Activated CD4-positive, alpha-beta T cell treated with anti-CD3 and anti-CD28 coated beads, Interleukin-2, amount 10 ng/mL, durations not matched to agents 24 days and 14 days (primary cell): ENCODE data around the gene TTBK1. TPM values are rescaled to one million over a fixed set of nuclear protein-coding genes. Genes with fewer than 3 reads are reported as not detected.
A peak's percentile ranks its signal among the peaks of the same experiment; 100 is the strongest.

Experiments used
- DNase-seq: peaks from one replicate; pipeline ENCODE4 v3.0.0; 2022
- H3K27ac Mint-ChIP-seq: one replicate; pipeline ENCODE4 v1.8.0; 2022; ENCODE audit warnings: mild to moderate bottlenecking, mixed read lengths
- H3K27me3 Mint-ChIP-seq: one replicate; pipeline ENCODE4 v1.8.0; 2022; ENCODE audit warnings: mixed read lengths
- H3K36me3 Mint-ChIP-seq: one replicate; pipeline ENCODE4 v1.8.0; 2022; ENCODE audit warnings: low read depth, mild to moderate bottlenecking, mixed read lengths
- H3K4me1 Mint-ChIP-seq: one replicate; pipeline ENCODE4 v1.8.0; 2021; ENCODE audit warnings: mixed read lengths
- H3K4me3 Mint-ChIP-seq: one replicate; pipeline ENCODE4 v1.8.0; 2022; ENCODE audit warnings: mild to moderate bottlenecking, moderate library complexity, mixed read lengths
- H3K9me3 Mint-ChIP-seq: one replicate; pipeline ENCODE4 v1.8.0; 2021; ENCODE audit warnings: mixed read lengths
- intact Hi-C: fragments of 100-400 bp; cut with micrococcal nuclease; formaldehyde crosslinking; loops from one replicate; pipeline ENCODE4 v1.15.1; 2023
- total RNA-seq: library from RNA; stranded (reverse); gene quantifications from 2 replicates; pipeline ENCODE4 v1.2.3, GENCODE V29; 2022

TTBK1 gene
- total RNA-seq, 1 donor from 2014 or later = 0.72 TPM

DNA sequence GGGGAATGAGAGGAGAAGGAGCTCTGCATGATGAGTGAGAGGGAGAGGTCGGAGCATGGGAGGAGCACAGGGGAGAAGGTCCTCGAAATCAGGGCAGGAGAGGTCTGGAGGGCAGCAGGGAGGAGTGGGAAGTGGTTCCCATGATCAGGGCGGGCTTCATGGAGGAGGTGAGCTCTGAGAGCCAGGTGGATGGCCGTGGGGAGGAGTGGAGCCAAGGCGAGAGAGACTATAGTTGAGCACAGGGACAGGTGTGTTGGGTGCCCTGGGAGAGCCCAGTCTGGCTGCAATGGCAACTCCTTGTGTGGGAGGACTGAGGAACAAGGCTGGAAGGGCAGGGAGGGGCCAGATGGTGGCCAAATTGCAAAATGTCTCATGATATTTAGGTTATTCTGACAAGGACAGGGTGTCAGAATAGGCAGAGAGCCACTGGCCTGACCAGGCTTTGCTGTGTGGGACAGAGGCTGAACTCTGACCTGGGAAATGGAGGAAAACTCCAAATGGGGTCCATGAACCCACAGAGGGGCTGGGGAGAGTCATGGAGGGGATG is 21.4 kb downstream of the TTBK1 start:
- H3K27ac Mint-ChIP-seq = no peak overlapping the region
- no peak overlapping the region for H3K4me3 Mint-ChIP-seq
- no peaks in the 10 kb centered on the region for H3K9me3 Mint-ChIP-seq
- intact Hi-C loops = loop anchor here (5.0 kb wide), 3 partner anchors 37 to 88 kb away; partner anchors contain the start of gene DNPH1
- no peak for DNase-seq
- peaks cover 12% of the 10 kb centered on the region for H3K27me3 Mint-ChIP-seq
- H3K4me1 Mint-ChIP-seq = peaks cover 9% of the 10 kb centered on the region
- no peaks in the 10 kb centered on the region for H3K36me3 Mint-ChIP-seq

DNA sequence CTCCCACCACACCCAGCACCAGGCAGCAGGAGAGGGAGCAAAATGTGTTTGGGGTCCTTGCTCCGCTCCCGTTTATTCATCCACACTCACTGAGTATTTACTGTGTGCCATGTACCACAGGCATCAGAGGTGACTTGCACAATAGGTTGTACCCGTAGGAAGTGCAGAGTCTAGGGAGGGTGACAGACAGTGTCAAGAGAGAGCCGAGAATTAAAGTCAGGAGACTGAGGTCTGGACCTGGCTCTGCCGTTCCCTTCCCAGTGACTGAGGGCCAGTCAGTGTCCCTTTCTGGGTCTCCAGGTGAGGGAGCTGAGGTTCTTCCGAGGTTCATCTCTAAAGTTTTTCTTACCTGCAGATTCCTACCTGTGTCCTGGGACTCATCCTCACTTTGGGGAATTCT is 22.3 kb downstream of the TTBK1 start:
- intact Hi-C loops = loop anchor here (5.0 kb wide), 1 partner anchor 67 kb away; no protein-coding TSS in a partner anchor
- peaks cover 8% of the 10 kb centered on the region for H3K4me1 Mint-ChIP-seq
- no peaks in the 10 kb centered on the region for H3K9me3 Mint-ChIP-seq
- H3K36me3 Mint-ChIP-seq = no peaks in the 10 kb centered on the region
- no peak for DNase-seq
- peaks cover 19% of the 10 kb centered on the region for H3K27me3 Mint-ChIP-seq
- H3K4me3 Mint-ChIP-seq = no peak overlapping the region
- no peak overlapping the region for H3K27ac Mint-ChIP-seq

DNA sequence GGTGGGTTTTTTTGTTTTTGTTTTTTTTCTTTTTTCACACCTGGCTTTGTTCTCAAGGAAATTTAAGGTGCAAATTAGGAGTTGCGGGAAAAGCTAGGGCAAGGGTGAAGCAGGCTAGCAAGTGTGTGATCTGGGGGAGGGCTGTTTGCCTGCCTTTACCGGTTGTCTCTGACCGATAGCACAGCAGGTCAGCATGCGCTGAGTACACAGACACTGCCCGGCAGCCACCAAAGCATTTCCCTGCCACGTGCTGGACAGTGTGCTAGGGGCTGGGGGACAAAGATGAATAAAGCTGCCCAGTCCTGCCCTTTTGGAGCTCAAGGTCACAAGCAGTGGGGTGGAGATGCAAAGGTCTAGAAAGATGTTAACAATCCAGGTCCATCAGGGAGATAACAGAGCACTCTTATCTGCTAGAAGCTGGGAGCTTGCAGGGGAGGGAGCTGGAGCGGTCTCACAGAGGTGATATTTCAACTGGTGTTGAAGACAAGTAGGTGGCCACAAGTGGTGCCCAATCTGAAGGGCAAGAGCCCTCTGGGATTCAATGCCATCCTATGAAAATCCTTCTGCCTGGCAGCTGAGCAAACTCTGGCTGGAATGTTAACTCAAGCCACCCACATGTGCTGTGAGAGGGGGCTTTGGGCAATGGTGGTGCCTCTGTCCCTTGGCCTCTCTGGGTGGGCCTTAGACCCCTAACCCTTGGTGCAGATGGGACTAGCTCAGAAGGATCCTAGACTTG is 24.5 kb downstream of the TTBK1 start:
- intact Hi-C loops = loop anchor here (5.0 kb wide), 1 partner anchor 65 kb away; no protein-coding TSS in a partner anchor

DNA sequence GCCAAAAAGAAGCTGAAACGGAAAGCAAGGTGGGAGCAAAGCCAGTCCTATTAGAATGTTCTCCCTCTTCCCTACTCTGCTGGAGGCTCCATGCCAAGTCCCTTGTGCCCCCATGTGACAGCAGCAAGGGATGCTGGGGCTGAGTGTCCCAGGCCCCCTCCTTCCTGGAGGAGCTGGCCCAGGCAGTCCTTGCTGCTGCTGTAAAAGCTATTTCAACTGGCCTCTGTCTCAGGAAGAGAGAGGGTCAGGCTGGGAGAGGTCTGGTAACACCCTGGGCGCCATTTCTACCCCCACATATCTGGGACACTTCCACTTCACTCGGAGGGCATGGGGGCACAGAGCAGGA is 25.0 kb downstream of the TTBK1 start:
- H3K9me3 Mint-ChIP-seq = no peaks in the 10 kb centered on the region
- peaks cover 35% of the 10 kb centered on the region for H3K27me3 Mint-ChIP-seq
- DNase-seq = no peak
- peaks cover 8% of the 10 kb centered on the region for H3K4me1 Mint-ChIP-seq
- H3K36me3 Mint-ChIP-seq = no peaks in the 10 kb centered on the region
- intact Hi-C loops = loop anchor here (5.0 kb wide), 1 partner anchor 64 kb away; no protein-coding TSS in a partner anchor
- H3K4me3 Mint-ChIP-seq = no peak overlapping the region
- no peak overlapping the region for H3K27ac Mint-ChIP-seq

More for the DNA sequence above, 24.5 kb downstream of the TTBK1 start:
- Mint-ChIP-seq H3K36me3 (no peaks in the 10 kb centered on the region), H3K4me3 (no peak overlapping the region), H3K9me3 (no peaks in the 10 kb centered on the region), H3K27me3 (peaks cover 31% of the 10 kb centered on the region), H3K27ac (no peak overlapping the region), H3K4me1 (peaks cover 8% of the 10 kb centered on the region)
- no peak for DNase-seq

DNA sequence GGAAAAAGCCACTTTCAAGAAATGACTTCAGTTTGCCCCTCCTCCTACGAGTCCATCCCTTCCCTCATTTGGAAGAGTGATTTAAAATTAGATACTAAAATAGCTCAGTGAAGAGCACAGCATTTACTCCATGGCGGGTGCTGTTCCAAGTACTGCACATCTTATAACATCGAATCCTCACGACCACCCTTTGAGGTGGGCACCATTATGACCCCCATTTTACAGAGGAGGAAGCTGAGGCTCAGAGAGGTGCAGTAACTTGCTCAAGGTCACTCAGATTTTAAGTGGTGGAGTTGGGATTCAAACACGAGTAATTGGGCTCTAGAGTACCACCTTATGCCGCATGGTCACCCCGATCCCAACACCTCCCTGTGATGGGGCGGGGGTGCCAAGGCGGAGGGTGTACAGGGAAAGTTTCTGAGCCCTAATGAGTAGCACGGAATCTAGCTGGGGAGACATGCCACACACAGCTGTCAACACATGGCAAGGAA is 25.5 kb downstream of the TTBK1 start:
- Mint-ChIP-seq H3K27me3 (peaks cover 38% of the 10 kb centered on the region), H3K27ac (no peak overlapping the region), H3K4me1 (peaks cover 8% of the 10 kb centered on the region), H3K4me3 (peak overlapping the region; percentile 70), H3K36me3 (no peaks in the 10 kb centered on the region), H3K9me3 (no peaks in the 10 kb centered on the region)
- DNase-seq = no peak
- intact Hi-C loops = loop anchor here (5.0 kb wide), 1 partner anchor 63 kb away; no protein-coding TSS in a partner anchor

DNA sequence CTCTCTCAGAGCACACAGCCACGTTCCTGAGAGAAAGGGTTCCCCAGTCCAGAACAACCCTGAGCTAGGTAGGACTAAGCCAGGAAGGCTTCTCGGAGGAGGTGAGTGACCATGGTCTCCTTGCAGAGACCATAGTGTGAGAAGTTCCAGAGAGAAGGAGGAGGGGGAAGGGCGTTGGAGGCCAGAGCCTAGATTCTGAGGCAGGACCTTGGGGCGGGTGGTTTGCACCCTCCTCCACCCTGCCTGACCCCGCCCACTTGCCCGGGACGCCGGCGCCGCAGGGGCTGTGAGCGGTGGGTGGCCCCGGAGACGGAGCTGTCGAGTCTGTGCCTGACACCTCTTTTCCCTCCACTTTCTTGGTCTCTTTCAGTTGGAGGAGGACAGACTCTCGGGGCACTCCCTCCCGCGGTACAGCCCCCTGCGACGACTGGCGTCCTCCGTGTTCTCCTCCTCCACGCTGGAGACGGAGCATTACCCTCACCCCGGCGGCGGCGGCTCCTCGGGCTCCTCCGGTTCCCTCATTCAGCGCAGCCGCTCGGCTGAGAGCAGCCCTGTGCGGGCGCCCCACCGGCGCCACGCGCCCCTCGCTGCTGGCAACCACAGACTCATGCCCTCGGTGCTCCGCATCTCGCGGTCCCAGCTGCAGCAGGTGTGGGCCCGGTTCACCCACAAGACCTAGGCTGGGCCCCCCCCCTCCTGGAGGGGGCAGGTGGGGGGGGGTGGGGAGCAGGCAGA is 26.2 kb downstream of the TTBK1 start:
- DNase-seq = peak; percentile 84
- intact Hi-C loops = loop anchor here (5.0 kb wide), 1 partner anchor 63 kb away; no protein-coding TSS in a partner anchor
- Mint-ChIP-seq H3K27me3 (peaks cover 45% of the 10 kb centered on the region), H3K4me3 (peak overlapping the region; percentile 70), H3K27ac (no peak overlapping the region), H3K4me1 (peaks cover 8% of the 10 kb centered on the region), H3K9me3 (no peaks in the 10 kb centered on the region), H3K36me3 (no peaks in the 10 kb centered on the region)

DNA sequence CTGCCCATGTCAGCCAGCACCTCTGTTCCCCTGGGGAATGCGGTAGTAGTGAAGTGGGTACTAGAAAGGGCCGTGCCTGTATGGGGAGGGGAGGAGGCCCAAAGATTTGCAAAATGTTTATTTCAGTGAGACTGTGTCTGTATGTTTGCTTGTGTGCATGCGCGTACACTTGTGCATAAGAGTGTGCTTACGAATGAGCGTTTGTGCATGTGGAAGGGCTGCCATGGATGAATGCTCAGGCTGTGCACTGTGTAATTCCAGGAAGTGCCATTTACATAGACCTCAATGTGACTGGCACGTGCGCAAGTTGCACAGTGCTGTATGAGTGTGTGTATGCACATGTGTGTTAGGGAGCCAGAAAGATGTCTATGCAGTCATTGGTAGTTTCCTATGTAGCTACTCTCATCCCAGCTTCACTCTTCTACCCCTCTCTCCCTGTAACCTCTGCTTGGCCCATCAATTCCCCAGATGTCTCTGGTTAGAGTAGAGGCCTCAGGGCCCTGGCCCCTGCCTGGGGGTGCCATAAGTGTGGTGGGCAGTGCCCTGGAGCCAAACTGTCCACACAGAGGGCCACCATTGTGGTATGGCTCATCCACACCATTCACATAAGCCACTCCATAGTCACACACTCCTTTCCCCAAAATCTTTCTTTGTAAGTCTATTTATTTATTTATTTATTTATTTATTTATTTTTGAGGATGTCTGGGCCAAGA is 28.0 kb downstream of the TTBK1 start:
- Mint-ChIP-seq H3K36me3 (peaks cover 3% of the 10 kb centered on the region), H3K9me3 (no peaks in the 10 kb centered on the region), H3K4me3 (no peak overlapping the region), H3K27ac (no peak overlapping the region), H3K4me1 (peaks cover 13% of the 10 kb centered on the region), H3K27me3 (peaks cover 58% of the 10 kb centered on the region)
- intact Hi-C loops = no loop called here
- no peak for DNase-seq

DNA sequence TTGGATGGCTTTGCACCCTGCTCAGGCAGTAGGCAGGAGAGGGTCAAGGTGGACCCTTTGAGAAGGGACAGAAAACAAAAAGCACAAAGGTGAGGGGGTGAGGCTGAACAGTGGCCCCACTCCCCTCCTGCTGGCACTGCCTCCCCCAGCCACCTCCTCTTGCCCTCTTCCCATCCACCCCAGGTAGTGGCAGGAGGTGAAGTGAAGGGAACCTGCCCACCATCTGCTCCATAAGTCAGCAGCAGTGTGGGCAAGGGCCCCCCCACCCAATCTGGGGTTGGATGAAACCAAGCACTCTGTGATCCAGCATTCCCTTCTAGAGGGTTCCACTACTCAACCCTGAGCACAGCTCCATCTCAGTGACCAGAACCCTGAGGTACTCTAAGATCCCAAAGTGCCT is 28.7 kb downstream of the TTBK1 start:
- Mint-ChIP-seq H3K4me1 (peaks cover 17% of the 10 kb centered on the region), H3K4me3 (no peak overlapping the region), H3K27me3 (peaks cover 63% of the 10 kb centered on the region), H3K36me3 (peaks cover 3% of the 10 kb centered on the region), H3K27ac (no peak overlapping the region), H3K9me3 (no peaks in the 10 kb centered on the region)
- DNase-seq = no peak
- intact Hi-C loops = no loop called here

DNA sequence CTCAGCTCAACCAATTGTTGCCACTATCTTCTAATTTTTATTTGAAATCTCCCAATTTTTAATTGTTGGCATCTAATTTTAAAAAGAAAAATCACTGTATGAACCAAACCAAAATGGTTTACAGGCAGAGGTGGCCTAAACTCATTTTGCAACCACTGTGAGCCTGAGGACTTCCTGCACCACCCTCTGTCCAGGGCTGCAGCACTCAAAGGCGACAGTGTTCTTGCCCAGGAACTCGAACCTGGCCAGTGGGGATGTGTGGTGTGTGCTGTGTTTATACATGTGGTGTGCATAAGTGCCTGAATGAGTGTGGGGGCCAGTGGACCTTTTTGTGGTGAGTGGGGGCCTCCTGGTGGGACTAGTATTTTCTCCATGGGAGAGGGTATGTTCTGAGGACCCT is 30.4 kb downstream of the TTBK1 start:
- H3K9me3 Mint-ChIP-seq = no peaks in the 10 kb centered on the region
- H3K4me1 Mint-ChIP-seq = peaks cover 17% of the 10 kb centered on the region
- H3K4me3 Mint-ChIP-seq = no peak overlapping the region
- H3K27ac Mint-ChIP-seq = no peak overlapping the region
- peaks cover 3% of the 10 kb centered on the region for H3K36me3 Mint-ChIP-seq
- intact Hi-C loops = no loop called here
- DNase-seq = no peak
- peaks cover 72% of the 10 kb centered on the region for H3K27me3 Mint-ChIP-seq

DNA sequence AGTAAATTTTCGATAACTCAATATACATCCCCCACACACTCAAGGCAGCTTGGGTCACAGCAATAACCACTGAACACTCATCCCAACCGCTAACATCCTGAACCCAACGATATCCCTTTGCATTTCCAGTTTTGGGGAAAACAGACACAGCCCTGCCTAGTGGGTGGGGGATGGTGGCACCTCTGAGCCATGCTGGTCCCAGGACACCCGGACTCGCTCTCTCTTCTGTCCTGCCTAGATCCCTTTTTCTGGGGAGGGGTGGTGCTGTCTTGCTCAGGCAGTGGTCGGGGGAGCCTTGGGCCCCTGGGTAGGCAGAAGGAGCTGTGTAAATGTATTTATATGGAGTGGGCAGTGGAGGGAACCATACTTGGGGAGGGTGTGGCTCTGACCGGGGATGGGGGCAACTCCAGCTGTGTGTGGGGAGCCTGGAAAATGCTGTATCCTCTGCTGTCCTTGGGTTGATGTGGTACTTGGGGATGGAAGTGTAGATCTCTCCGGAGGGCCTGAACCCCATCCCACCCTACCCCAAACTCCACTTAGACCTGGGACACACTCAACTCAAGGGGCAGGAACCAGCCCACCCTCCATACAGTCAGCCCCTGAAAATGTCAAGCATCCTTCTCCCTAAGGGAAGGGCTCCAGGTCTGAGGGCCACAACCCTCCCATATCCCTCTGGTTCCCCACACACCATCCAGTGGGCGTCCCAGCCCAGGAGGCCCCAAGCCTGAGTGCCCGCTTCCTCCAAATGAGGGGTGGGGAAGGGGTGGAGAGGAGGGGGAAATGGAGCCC is 31.0 kb downstream of the TTBK1 start:
- intact Hi-C loops = no loop called here
- peaks cover 12% of the 10 kb centered on the region for H3K4me1 Mint-ChIP-seq
- peak overlapping the region; percentile 59 for H3K4me3 Mint-ChIP-seq
- no peak for DNase-seq
- H3K27me3 Mint-ChIP-seq = peaks cover 69% of the 10 kb centered on the region
- H3K9me3 Mint-ChIP-seq = no peaks in the 10 kb centered on the region
- H3K36me3 Mint-ChIP-seq = peaks cover 3% of the 10 kb centered on the region
- no peak overlapping the region for H3K27ac Mint-ChIP-seq

DNA sequence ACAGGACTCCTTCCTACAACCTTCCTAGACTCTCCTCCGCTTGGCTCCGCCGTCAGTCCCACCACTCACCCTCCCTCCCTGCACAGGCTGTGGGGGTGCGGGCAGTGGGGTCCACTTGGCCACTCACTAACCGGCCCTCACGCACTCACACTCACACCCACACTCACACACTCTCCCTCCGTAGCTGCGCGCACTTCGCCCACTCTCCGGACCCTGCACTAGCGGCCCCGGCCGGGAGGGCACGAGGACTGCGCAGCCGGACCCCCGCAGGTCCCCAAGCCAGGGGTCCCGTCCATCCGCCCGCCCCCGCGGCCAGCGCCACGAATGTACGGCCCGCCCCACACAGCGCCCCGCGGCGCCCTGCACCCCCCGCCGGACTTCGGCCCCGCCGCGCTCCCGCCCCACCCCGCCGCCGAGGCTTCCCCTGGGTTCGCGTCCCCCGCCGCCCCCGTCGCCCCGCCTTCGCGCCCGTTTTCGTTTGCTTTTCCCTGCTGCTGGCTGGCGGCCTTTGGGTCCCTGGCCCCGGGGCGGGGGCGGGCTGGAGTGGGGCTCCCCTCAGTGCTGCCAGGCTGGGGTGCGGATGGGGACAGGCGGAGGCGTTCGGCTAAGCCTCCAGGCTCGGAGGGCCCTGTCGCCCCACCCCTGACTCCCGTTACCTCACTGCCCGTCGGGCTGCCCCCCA is 31.8 kb downstream of the TTBK1 start:
- Mint-ChIP-seq H3K27me3 (peaks cover 68% of the 10 kb centered on the region), H3K27ac (no peak overlapping the region), H3K4me1 (peaks cover 12% of the 10 kb centered on the region), H3K9me3 (no peaks in the 10 kb centered on the region), H3K4me3 (peak overlapping the region; percentile 84), H3K36me3 (peaks cover 3% of the 10 kb centered on the region)
- DNase-seq = peak; percentile 78
- intact Hi-C loops = no loop called here

DNA sequence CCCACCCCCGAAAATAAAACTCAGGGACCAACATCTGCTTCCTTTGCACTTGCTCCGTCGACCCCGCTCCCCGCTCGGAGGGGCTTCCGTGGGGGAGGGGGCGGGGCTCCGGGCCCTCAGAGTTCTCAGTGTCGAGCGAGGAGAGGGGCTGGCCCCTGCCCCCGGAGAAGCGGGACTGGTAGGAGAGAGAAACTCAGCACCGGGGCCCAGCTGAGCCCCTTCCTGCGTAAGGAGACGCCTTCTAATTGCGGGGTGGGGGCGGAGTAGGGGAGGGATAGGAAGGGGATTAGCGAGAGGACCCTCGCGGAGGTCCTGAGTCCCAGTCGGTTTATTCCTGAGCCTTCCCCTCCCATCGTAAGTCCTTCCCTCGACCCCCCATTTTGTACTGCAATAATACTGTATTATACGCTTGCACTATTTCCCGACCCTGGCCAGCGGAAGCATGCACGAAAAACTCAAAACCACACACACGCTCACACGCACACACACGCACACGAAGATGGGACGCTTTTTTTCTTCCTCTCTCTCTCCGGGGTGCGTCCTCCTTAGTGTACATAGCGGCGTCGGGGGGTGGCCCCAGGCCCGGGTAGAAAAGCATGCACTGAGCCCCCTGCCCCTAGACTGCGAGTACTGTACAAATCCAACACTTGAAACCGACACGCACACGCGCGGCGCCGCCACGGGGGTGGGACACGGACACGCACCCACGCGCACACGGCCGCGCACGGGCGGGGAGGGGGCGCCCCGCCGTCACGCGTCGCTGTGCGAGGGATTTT is 32.7 kb downstream of the TTBK1 start:
- Mint-ChIP-seq H3K36me3 (peaks cover 3% of the 10 kb centered on the region), H3K4me3 (peak overlapping the region; percentile 84), H3K27me3 (peaks cover 66% of the 10 kb centered on the region), H3K4me1 (peaks cover 12% of the 10 kb centered on the region), H3K9me3 (no peaks in the 10 kb centered on the region), H3K27ac (peak overlapping the region; percentile 68)
- peak; percentile 79 for DNase-seq
- intact Hi-C loops = no loop called here
